ENCODE results near the gene NLRP9.

The NLRP9 gene

DNA sequence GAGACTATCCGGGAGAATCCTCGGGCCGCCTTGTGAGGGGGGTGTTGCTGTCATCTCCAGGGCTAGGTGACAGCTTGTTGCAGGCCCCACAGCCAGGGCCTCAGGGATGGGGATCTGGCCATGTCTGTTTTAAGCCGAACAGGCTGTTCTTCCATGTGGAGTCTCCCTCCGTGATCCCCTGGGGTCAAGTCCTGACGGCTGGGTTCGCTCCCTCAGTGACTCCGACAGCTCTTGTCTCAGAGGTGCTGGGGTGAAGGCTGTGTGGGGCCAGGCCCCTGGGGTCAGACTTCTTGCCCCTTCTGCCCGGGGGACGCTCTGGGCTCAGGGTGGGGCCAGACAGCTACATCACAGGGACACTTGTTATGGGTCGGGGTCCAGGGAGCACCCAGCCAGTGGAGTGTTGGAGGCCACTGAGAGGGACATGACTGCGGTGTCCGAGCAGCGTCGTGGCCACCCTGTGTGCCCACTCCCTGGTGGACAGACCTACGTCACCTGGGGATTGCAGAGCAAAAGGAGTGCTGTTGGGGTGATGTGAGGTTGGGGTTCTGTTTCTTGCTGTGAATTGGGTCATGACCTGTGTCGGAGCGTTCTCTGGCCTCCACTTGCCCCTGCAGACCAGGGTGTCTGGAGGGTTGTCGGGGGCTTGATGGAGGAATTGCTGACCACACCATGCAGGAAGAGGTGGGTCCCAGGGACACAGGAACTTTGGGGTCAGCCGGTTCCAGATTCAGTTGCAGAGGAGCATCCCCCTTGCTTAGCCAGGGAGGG is 41.7 kb downstream of the NLRP9 start:
- Mint-ChIP-seq H3K27ac (no peak overlapping the region), H3K27me3 (no peaks in the 10 kb centered on the region), H3K4me3 (no peak overlapping the region), H3K9me3 (no peaks in the 10 kb centered on the region), H3K36me3 (ENCODE audit: low read depth) (peaks cover 75% of the 10 kb centered on the region), H3K4me1 (ENCODE audit: low read depth) (no peaks in the 10 kb centered on the region)
- no peak for DNase-seq

DNA sequence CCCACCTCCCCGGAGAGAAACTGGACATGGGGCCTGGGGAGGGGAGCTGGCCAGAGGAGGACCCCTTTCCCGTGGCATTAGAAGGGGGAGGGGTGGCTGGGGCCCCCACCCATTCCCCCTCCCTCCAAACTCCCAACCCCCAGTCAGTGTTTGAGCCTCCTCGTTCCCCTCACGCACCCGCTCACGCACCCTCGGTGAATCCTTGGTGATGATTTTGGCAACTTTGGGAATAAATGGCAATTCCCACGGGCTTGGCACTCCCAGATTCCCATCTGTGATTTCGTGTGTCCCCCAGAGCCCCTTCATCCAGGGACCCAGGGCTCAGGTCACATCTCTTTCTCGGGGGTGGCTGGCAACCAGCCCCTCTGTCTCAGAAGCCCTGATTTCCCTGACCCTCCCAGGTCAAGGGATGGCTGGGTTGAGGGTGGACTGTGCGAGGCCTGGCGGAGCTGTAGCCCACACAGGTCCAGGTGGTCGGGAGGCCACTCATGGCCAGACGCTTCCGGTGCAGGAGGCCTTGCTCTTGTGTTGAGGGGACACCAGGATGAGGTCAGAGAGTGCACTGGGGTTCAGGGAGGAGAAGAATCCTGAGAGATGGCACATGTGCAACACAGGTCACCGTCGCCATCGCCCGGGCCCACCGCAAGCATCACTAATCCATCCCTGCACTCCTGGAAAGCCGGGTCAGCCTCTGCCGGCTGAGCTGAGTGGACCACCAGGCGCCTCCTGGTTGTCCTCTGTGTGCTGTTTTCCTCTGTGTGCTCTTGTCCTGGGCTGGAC is 42.5 kb downstream of the NLRP9 start:
- H3K27me3 Mint-ChIP-seq: no peaks in the 10 kb centered on the region
- H3K9me3 Mint-ChIP-seq: no peaks in the 10 kb centered on the region
- H3K27ac Mint-ChIP-seq: no peak overlapping the region
- no peaks in the 10 kb centered on the region for H3K4me1 Mint-ChIP-seq (ENCODE audit: low read depth)
- DNase-seq: no peak
- peaks cover 79% of the 10 kb centered on the region for H3K36me3 Mint-ChIP-seq (ENCODE audit: low read depth)
- H3K4me3 Mint-ChIP-seq: no peak overlapping the region

DNA sequence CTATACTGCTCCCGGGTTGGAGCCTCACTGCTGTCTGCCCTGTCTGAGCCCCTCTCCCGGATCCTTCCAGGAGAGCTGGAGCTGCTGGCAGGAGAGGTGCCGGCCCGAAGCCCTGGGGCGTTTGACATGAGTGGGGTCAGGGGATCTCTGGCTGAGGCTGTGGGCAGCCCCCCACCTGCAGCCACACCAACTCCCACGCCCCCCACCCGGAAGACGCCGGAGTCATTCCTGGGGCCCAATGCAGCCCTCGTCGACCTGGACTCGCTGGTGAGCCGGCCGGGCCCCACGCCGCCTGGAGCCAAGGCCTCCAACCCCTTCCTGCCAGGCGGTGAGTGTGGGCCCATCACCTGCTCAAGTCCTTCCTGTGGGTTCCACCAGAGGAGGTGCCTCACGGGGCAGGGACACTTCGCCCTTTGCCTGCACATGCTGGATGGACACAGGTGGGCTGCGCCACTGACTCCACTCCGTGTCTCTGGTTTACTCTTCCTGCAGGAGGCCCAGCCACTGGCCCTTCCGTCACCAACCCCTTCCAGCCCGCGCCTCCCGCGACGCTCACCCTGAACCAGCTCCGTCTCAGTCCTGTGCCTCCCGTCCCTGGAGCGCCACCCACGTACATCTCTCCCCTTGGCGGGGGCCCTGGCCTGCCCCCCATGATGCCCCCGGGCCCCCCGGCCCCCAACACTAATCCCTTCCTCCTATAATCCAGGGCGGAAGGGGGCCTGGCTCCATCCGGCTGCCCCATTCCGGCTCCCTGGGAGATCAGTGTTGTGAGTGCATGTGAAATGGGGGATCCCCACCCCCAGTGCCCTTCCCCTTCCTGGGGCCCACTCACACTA is 43.3 kb downstream of the NLRP9 start:
- Mint-ChIP-seq H3K4me1 (ENCODE audit: low read depth) (no peaks in the 10 kb centered on the region), H3K9me3 (no peaks in the 10 kb centered on the region), H3K27ac (no peak overlapping the region), H3K27me3 (no peaks in the 10 kb centered on the region), H3K4me3 (no peak overlapping the region), H3K36me3 (ENCODE audit: low read depth) (peaks cover 79% of the 10 kb centered on the region)
- DNase-seq: no peak

GRCh38 chr19:55694241-55694655 is 44.0 kb downstream of the NLRP9 start:
- peaks cover 79% of the 10 kb centered on the region for H3K36me3 Mint-ChIP-seq (ENCODE audit: low read depth)
- H3K4me3 Mint-ChIP-seq: no peak overlapping the region
- H3K27me3 Mint-ChIP-seq: no peaks in the 10 kb centered on the region
- H3K4me1 Mint-ChIP-seq (ENCODE audit: low read depth): no peaks in the 10 kb centered on the region
- H3K9me3 Mint-ChIP-seq: no peaks in the 10 kb centered on the region
- DNase-seq: no peak
- no peak overlapping the region for H3K27ac Mint-ChIP-seq

DNA sequence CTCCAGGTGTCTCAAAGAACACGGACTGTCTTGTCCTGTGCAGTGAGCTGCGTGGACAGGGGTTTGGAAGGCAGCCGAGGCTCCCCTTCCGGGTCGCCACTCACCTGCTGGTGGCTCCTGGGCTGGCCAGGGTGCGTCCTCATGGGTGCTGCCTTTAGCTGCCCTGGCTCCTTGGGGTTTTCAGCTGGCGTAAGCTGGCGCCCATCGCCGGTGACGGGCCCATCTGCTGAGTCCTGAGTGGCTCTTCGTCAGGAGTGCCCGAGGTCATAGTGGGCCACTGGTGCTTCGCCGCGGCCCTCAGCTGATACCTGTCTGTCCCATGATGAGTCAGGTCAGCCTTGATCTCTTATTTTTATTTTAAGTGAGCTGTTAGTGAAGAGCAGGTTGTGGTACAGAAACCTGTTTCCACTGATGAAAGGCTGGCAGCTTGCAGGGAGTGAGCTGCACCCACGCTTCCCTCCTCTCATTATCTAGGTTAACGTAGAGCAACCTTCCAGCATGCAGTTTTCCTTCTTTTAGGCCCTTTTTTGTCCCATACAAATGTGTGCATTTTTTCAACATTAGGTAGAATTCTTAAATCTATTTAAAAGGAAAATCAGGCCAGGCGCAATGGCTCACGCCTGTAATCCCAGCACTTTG is 44.7 kb downstream of the NLRP9 start:
- H3K27me3 Mint-ChIP-seq: no peaks in the 10 kb centered on the region
- no peak overlapping the region for H3K27ac Mint-ChIP-seq
- no peak for DNase-seq
- H3K4me1 Mint-ChIP-seq (ENCODE audit: low read depth): no peaks in the 10 kb centered on the region
- H3K36me3 Mint-ChIP-seq (ENCODE audit: low read depth): peaks cover 80% of the 10 kb centered on the region
- no peak overlapping the region for H3K4me3 Mint-ChIP-seq
- no peaks in the 10 kb centered on the region for H3K9me3 Mint-ChIP-seq

GRCh38 chr19:55692681-55693081 is 45.5 kb downstream of the NLRP9 start:
- no peak for DNase-seq
- Mint-ChIP-seq H3K9me3 (no peaks in the 10 kb centered on the region), H3K27ac (no peak overlapping the region), H3K4me1 (ENCODE audit: low read depth) (no peaks in the 10 kb centered on the region), H3K36me3 (ENCODE audit: low read depth) (peaks cover 80% of the 10 kb centered on the region), H3K4me3 (no peak overlapping the region), H3K27me3 (no peaks in the 10 kb centered on the region)

DNA sequence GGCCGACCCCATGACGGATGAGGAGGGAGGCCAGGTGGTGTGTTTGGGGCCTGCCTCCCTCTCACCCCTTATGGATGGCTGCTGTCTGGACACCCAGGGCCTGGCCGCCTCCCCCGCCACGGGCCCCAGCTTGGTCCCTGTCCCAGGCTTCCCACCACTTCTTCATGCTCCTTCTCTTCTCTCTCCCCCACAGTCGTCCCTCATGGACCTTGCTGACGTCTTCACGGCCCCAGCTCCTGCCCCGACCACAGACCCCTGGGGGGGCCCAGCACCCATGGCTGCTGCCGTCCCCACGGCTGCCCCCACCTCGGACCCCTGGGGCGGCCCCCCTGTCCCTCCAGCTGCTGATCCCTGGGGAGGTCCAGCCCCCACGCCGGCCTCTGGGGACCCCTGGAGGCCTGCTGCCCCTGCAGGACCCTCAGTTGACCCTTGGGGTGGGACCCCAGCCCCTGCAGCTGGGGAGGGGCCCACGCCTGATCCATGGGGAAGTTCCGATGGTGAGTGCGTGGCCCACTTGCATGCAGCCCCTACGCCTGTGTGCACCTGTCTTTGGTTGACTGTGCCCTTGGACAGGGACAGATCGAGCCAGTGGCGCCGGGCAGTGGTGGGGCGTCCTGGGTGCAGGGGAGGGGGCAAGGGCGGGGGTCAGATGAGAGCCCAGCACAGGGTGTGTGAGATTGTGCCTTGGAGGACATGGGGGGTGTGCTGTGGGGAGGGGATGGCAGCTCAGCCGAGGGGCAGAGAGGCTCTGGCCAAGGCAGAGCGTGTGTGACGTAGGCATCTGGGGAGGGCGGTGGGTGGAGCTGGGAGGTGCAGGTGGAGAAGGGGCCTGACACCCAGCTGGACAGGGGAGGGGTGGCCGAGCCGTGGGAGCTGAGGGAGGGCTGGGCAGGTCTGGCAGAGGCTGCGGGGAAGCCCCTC is 46.4 kb downstream of the NLRP9 start:
- no peak overlapping the region for H3K4me3 Mint-ChIP-seq
- no peaks in the 10 kb centered on the region for H3K27me3 Mint-ChIP-seq
- no peak overlapping the region for H3K27ac Mint-ChIP-seq
- no peaks in the 10 kb centered on the region for H3K4me1 Mint-ChIP-seq (ENCODE audit: low read depth)
- no peaks in the 10 kb centered on the region for H3K9me3 Mint-ChIP-seq
- H3K36me3 Mint-ChIP-seq (ENCODE audit: low read depth): peaks cover 79% of the 10 kb centered on the region
- DNase-seq: no peak

- Mint-ChIP-seq H3K4me3 (no peak overlapping the region), H3K9me3 (no peaks in the 10 kb centered on the region), H3K36me3 (ENCODE audit: low read depth) (peaks cover 78% of the 10 kb centered on the region), H3K4me1 (ENCODE audit: low read depth) (peaks cover 6% of the 10 kb centered on the region), H3K27me3 (no peaks in the 10 kb centered on the region), H3K27ac (peak overlapping the region; percentile 22)
- no peak for DNase-seq
Observed at GRCh38 chr19:55690769-55691545, 47.2 kb downstream of the NLRP9 start.

DNA sequence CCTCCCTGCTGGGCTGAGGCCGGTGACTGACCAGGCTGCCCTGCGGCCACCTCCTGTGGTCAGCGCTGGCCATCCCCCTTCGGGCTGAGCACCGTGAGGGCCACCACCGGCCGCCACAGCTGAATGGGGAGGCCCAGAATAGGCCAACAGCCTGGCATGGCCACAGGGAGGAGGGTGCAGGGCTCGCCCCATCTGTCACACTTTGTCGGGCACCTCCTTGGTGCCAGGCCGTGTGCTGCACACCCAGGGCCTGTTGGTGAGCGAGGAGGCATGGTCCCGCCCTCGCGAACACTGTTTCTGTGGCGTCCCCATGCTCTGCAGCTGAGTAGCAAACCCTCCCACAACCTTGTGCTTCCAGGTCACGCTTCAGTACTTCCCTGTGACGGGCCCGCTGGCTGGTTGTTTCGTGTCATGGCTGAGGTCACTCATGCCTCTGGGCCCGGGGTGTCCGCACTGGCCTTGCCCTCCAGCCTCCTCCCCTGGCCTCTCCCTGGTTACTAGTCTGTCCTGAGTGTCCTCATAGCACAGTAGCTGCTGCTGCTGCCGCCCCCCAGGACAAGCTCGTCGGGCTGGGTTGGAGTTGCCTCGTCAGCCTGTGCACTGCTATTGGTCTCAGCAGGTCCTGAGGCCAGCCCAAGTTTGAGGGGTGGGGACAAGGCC is 48.0 kb downstream of the NLRP9 start:
- Mint-ChIP-seq H3K36me3 (ENCODE audit: low read depth) (peaks cover 78% of the 10 kb centered on the region), H3K4me1 (ENCODE audit: low read depth) (peaks cover 9% of the 10 kb centered on the region), H3K9me3 (no peaks in the 10 kb centered on the region), H3K4me3 (no peak overlapping the region), H3K27me3 (no peaks in the 10 kb centered on the region), H3K27ac (no peak overlapping the region)
- DNase-seq: no peak

GRCh38 chr19:55689411-55690108 is 48.6 kb downstream of the NLRP9 start:
- H3K9me3 Mint-ChIP-seq: no peaks in the 10 kb centered on the region

DNA sequence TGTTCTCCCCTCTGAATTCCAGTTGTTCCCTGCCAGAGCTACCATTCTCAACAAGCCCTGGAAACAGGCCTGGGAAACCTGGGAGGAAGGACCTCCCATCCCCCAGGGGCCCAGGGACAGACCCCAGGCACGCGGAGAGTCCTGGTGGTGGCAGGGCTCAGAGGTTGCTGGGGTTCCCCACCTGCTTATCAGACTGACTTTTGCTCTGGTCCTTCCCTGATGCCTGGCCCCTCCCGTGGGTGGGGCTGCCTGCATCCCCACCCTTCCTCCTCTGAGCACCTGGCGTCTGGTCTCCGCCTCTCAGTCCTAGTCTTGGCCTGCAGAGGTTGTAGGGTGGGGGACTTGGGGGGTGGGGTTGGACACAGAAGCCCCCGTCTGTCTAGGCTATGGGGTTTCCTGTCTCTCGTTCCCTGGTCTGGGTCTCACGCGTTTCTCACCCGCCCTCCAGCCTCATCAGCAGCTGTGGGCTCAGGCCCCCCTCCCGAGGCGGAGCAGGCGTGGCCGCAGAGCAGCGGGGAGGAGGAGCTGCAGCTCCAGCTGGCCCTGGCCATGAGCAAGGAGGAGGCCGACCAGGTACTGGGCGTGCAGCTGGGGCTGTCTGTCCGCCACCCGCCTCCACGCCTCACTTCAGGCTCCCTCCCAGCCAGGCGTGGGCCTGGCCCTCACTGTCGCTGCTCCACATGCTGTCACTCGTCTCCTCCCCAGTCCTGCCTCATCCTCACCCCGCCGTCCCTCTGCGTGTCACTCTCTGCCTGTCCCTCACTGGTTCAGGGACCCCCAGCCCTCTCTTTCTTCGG is 49.6 kb downstream of the NLRP9 start:
- H3K27me3 Mint-ChIP-seq: no peaks in the 10 kb centered on the region
- H3K4me1 Mint-ChIP-seq (ENCODE audit: low read depth): peaks cover 13% of the 10 kb centered on the region
- H3K9me3 Mint-ChIP-seq: no peaks in the 10 kb centered on the region
- H3K4me3 Mint-ChIP-seq: no peak overlapping the region
- peaks cover 80% of the 10 kb centered on the region for H3K36me3 Mint-ChIP-seq (ENCODE audit: low read depth)
- DNase-seq: no peak
- peak overlapping the region; percentile 44 for H3K27ac Mint-ChIP-seq

More at GRCh38 chr19:55689411-55690108, 48.6 kb downstream of the NLRP9 start:
- no peak overlapping the region for H3K4me3 Mint-ChIP-seq
- H3K27ac Mint-ChIP-seq: peak overlapping the region; percentile 44
- no peaks in the 10 kb centered on the region for H3K27me3 Mint-ChIP-seq
- no peak for DNase-seq
- peaks cover 10% of the 10 kb centered on the region for H3K4me1 Mint-ChIP-seq (ENCODE audit: low read depth)
- peaks cover 80% of the 10 kb centered on the region for H3K36me3 Mint-ChIP-seq (ENCODE audit: low read depth)
